ENCODE results near the gene ZNF385C.

DNA sequence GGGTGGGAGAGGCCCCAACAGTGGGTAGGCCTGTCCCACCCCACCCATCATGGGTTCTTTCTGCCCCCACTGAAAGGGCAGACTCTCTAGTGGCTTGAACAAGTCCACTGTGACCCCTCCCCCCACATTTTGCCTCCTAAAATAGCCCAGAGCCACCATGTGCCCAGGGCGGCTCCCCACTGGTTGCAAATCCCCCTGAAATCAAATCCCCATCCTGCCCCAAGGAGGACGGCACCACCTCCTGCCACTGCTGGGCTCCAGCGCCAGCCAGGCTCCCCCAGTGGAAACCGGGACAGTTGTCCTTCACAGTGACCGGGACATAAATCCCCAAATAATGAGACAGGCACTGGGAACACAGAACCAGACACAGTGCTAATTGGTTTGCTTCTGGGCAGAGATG lies 20.5 kb downstream of the ZNF385C start:
- no peak for TF ChIP-seq NR3C1 (CRISPR knock-in tag; IDR thresholded peaks at IDR 0.05)
- TF ChIP-seq MYC (CRISPR knock-in tag; IDR thresholded peaks at IDR 0.05; ENCODE audit: borderline replicate concordance), result no peak
- TF ChIP-seq YY1 (IDR thresholded peaks at IDR 0.05; ENCODE audit: insufficient read depth, insufficient replicate concordance, low read depth, low read length), result no peak
- no peak for TF ChIP-seq MAFF (IDR thresholded peaks at IDR 0.05; ENCODE audit: low read depth, low read length)
- no peak for TF ChIP-seq CTCF (CRISPR knock-in tag; IDR thresholded peaks at IDR 0.05)
- TF ChIP-seq EZH2 (conservative IDR thresholded peaks at IDR 0.05; ENCODE audit: low read depth, low read length), result no peak
- TF ChIP-seq GABPA (IDR thresholded peaks at IDR 0.05; ENCODE audit: low read depth, low read length), result no peak
- no peak for TF ChIP-seq GABPA (CRISPR knock-in tag; IDR thresholded peaks at IDR 0.05; ENCODE audit: low read depth)
- TF ChIP-seq CHD2 (IDR thresholded peaks at IDR 0.05; ENCODE audit: low read depth, low read length), result no peak
- TF ChIP-seq ATF6 (CRISPR knock-in tag; conservative IDR thresholded peaks at IDR 0.05), result no peak
- no peak for TF ChIP-seq ARNT (IDR thresholded peaks at IDR 0.05)
